Dendritic cell treated with granulocyte-macrophage colony-stimulating factor and Interleukin-4, amounts not matched to agents 40 ng/mL and 50 ng/mL, for 4 days (primary cell): ENCODE measurements around the gene ERGIC1.
A peak's percentile ranks its signal among the peaks of the same experiment; 100 is the strongest.

Experiments
- H3K27ac Mint-ChIP-seq: one replicate; pipeline ENCODE4 v1.8.0; 2022; ENCODE audit warnings: mild to moderate bottlenecking, mixed read lengths
- H3K27me3 Mint-ChIP-seq: one replicate; pipeline ENCODE4 v1.8.0; 2022; ENCODE audit warnings: mild to moderate bottlenecking, mixed read lengths
- H3K36me3 Mint-ChIP-seq: one replicate; pipeline ENCODE4 v1.8.0; 2022; ENCODE audit warnings: low read depth, mixed read lengths
- H3K4me1 Mint-ChIP-seq: one replicate; pipeline ENCODE4 v1.8.0; 2022; ENCODE audit warnings: low read depth, mixed read lengths
- H3K4me3 Mint-ChIP-seq: one replicate; pipeline ENCODE4 v1.8.0; 2022; ENCODE audit warnings: mild to moderate bottlenecking, moderate library complexity, mixed read lengths
- H3K9me3 Mint-ChIP-seq: one replicate; pipeline ENCODE4 v1.8.0; 2022; ENCODE audit warnings: mixed read lengths
- intact Hi-C: fragments of 100-400 bp; cut with micrococcal nuclease; formaldehyde crosslinking; loops from one replicate; pipeline ENCODE4 v1.15.0; 2022

ERGIC1 gene

GRCh38 chr5:172943283-172943841 is 109.3 kb downstream of the ERGIC1 start:
- intact Hi-C loops, result loop anchor here (10.0 kb wide), 1 partner anchor 489 kb away; the partner anchor contains the start of gene SH3PXD2B
- H3K36me3 Mint-ChIP-seq, result peaks cover 88% of the 10 kb centered on the region

GRCh38 chr5:172943906-172944305 is 109.9 kb downstream of the ERGIC1 start:
- Mint-ChIP-seq H3K4me3 (no peak overlapping the region), H3K27ac (no peak overlapping the region), H3K4me1 (peaks cover 11% of the 10 kb centered on the region), H3K27me3 (no peaks in the 10 kb centered on the region), H3K36me3 (peaks cover 86% of the 10 kb centered on the region), H3K9me3 (no peaks in the 10 kb centered on the region)
- intact Hi-C loops, result loop anchor here (10.0 kb wide), 1 partner anchor 489 kb away; the partner anchor contains the start of gene SH3PXD2B

More at GRCh38 chr5:172943283-172943841, 109.3 kb downstream of the ERGIC1 start:
- Mint-ChIP-seq H3K27ac (no peak overlapping the region), H3K27me3 (no peaks in the 10 kb centered on the region), H3K4me3 (no peak overlapping the region), H3K4me1 (peaks cover 11% of the 10 kb centered on the region), H3K9me3 (no peaks in the 10 kb centered on the region)

GRCh38 chr5:172944741-172945140 is 110.7 kb downstream of the ERGIC1 start:
- H3K27me3 Mint-ChIP-seq, result no peaks in the 10 kb centered on the region
- intact Hi-C loops, result loop anchor here (10.0 kb wide), 1 partner anchor 490 kb away; the partner anchor contains the start of gene SH3PXD2B
- peaks cover 82% of the 10 kb centered on the region for H3K36me3 Mint-ChIP-seq
- no peaks in the 10 kb centered on the region for H3K9me3 Mint-ChIP-seq
- no peak overlapping the region for H3K4me3 Mint-ChIP-seq
- H3K27ac Mint-ChIP-seq, result no peak overlapping the region
- H3K4me1 Mint-ChIP-seq, result peaks cover 11% of the 10 kb centered on the region

GRCh38 chr5:172945151-172945550 is 111.1 kb downstream of the ERGIC1 start:
- peaks cover 11% of the 10 kb centered on the region for H3K4me1 Mint-ChIP-seq

GRCh38 chr5:172946146-172946545 is 112.1 kb downstream of the ERGIC1 start:
- H3K36me3 Mint-ChIP-seq, result peaks cover 73% of the 10 kb centered on the region
- no peaks in the 10 kb centered on the region for H3K9me3 Mint-ChIP-seq
- H3K4me1 Mint-ChIP-seq, result peaks cover 18% of the 10 kb centered on the region
- no peaks in the 10 kb centered on the region for H3K27me3 Mint-ChIP-seq
- intact Hi-C loops, result loop anchor here (10.0 kb wide), 1 partner anchor 491 kb away; the partner anchor contains the start of gene SH3PXD2B
- no peak overlapping the region for H3K4me3 Mint-ChIP-seq
- no peak overlapping the region for H3K27ac Mint-ChIP-seq

More at GRCh38 chr5:172945151-172945550, 111.1 kb downstream of the ERGIC1 start:
- Mint-ChIP-seq H3K27me3 (no peaks in the 10 kb centered on the region), H3K36me3 (peaks cover 78% of the 10 kb centered on the region), H3K27ac (no peak overlapping the region), H3K9me3 (no peaks in the 10 kb centered on the region), H3K4me3 (no peak overlapping the region)
- intact Hi-C loops, result loop anchor here (10.0 kb wide), 1 partner anchor 490 kb away; the partner anchor contains the start of gene SH3PXD2B

GRCh38 chr5:172949426-172949825 is 115.4 kb downstream of the ERGIC1 start:
- peaks cover 12% of the 10 kb centered on the region for H3K4me1 Mint-ChIP-seq
- peaks cover 47% of the 10 kb centered on the region for H3K36me3 Mint-ChIP-seq
- no peaks in the 10 kb centered on the region for H3K9me3 Mint-ChIP-seq
- intact Hi-C loops, result loop anchor here (10.0 kb wide), 1 partner anchor 495 kb away; the partner anchor contains the start of gene SH3PXD2B
- no peak overlapping the region for H3K4me3 Mint-ChIP-seq
- H3K27ac Mint-ChIP-seq, result no peak overlapping the region
- peaks cover 3% of the 10 kb centered on the region for H3K27me3 Mint-ChIP-seq

- Mint-ChIP-seq H3K4me1 (peaks cover 12% of the 10 kb centered on the region), H3K27ac (no peak overlapping the region), H3K4me3 (no peak overlapping the region), H3K27me3 (peaks cover 8% of the 10 kb centered on the region), H3K36me3 (peaks cover 39% of the 10 kb centered on the region), H3K9me3 (no peaks in the 10 kb centered on the region)
- intact Hi-C loops, result no loop called here
Observed at GRCh38 chr5:172950176-172950965, 116.3 kb downstream of the ERGIC1 start.

- H3K27ac Mint-ChIP-seq, result no peak overlapping the region
- H3K4me3 Mint-ChIP-seq, result no peak overlapping the region
- intact Hi-C loops, result no loop called here
- no peaks in the 10 kb centered on the region for H3K9me3 Mint-ChIP-seq
- peaks cover 12% of the 10 kb centered on the region for H3K4me1 Mint-ChIP-seq
- H3K36me3 Mint-ChIP-seq, result peaks cover 28% of the 10 kb centered on the region
- H3K27me3 Mint-ChIP-seq, result peaks cover 8% of the 10 kb centered on the region
Observed at GRCh38 chr5:172951371-172952033, 117.5 kb downstream of the ERGIC1 start.

- no peak overlapping the region for H3K4me3 Mint-ChIP-seq
- intact Hi-C loops, result no loop called here
- no peaks in the 10 kb centered on the region for H3K9me3 Mint-ChIP-seq
- H3K36me3 Mint-ChIP-seq, result peaks cover 24% of the 10 kb centered on the region
- peaks cover 8% of the 10 kb centered on the region for H3K27me3 Mint-ChIP-seq
- peaks cover 17% of the 10 kb centered on the region for H3K4me1 Mint-ChIP-seq
- H3K27ac Mint-ChIP-seq, result no peak overlapping the region
Observed at GRCh38 chr5:172952034-172952511, 118.0 kb downstream of the ERGIC1 start.

GRCh38 chr5:172953776-172954675 is 120.0 kb downstream of the ERGIC1 start:
- H3K27me3 Mint-ChIP-seq, result peaks cover 8% of the 10 kb centered on the region
- no peak overlapping the region for H3K27ac Mint-ChIP-seq
- no peaks in the 10 kb centered on the region for H3K9me3 Mint-ChIP-seq
- H3K4me3 Mint-ChIP-seq, result no peak overlapping the region
- H3K4me1 Mint-ChIP-seq, result peaks cover 31% of the 10 kb centered on the region
- H3K36me3 Mint-ChIP-seq, result peaks cover 14% of the 10 kb centered on the region
- intact Hi-C loops, result no loop called here

- Mint-ChIP-seq H3K27ac (no peak overlapping the region), H3K27me3 (peaks cover 8% of the 10 kb centered on the region), H3K4me1 (peaks cover 34% of the 10 kb centered on the region), H3K4me3 (no peak overlapping the region), H3K36me3 (peaks cover 18% of the 10 kb centered on the region), H3K9me3 (no peaks in the 10 kb centered on the region)
- intact Hi-C loops, result no loop called here
Observed at GRCh38 chr5:172954751-172955159, 120.7 kb downstream of the ERGIC1 start.

- H3K4me1 Mint-ChIP-seq, result peaks cover 34% of the 10 kb centered on the region
- H3K36me3 Mint-ChIP-seq, result peaks cover 19% of the 10 kb centered on the region
- H3K27me3 Mint-ChIP-seq, result peaks cover 8% of the 10 kb centered on the region
- intact Hi-C loops, result no loop called here
- H3K9me3 Mint-ChIP-seq, result no peaks in the 10 kb centered on the region
- H3K27ac Mint-ChIP-seq, result no peak overlapping the region
- H3K4me3 Mint-ChIP-seq, result no peak overlapping the region
Observed at GRCh38 chr5:172956228-172956627, 122.2 kb downstream of the ERGIC1 start.

GRCh38 chr5:172956936-172957335 is 122.9 kb downstream of the ERGIC1 start:
- H3K36me3 Mint-ChIP-seq, result peaks cover 26% of the 10 kb centered on the region
- peak overlapping the region; percentile 42 for H3K27ac Mint-ChIP-seq
- peaks cover 8% of the 10 kb centered on the region for H3K27me3 Mint-ChIP-seq
- intact Hi-C loops, result no loop called here
- peaks cover 35% of the 10 kb centered on the region for H3K4me1 Mint-ChIP-seq
- no peak overlapping the region for H3K4me3 Mint-ChIP-seq
- H3K9me3 Mint-ChIP-seq, result no peaks in the 10 kb centered on the region
